ENCODE data around the gene GATA5.

DNA sequence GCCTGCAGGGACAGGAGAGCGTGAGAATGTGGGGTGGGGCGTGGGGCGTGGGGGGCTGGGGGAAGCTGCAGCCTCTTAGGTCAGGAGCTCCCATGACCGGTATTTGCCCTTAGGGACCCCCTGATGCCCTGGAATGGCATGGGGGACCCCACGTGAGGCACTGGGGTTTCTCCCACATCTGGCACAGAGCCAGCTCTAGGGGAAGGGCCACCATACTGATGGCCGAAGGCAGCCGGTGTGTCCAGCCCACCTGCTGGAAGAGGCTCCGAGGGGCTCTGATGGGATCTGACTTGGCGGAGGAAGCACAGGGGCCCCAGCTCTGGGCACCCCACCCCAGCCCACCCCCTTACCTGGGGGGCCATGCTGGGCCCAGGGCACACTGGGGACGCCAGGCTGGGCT is 10.8 kb downstream of the GATA5 start:
- TF ChIP-seq, protein P1, sequence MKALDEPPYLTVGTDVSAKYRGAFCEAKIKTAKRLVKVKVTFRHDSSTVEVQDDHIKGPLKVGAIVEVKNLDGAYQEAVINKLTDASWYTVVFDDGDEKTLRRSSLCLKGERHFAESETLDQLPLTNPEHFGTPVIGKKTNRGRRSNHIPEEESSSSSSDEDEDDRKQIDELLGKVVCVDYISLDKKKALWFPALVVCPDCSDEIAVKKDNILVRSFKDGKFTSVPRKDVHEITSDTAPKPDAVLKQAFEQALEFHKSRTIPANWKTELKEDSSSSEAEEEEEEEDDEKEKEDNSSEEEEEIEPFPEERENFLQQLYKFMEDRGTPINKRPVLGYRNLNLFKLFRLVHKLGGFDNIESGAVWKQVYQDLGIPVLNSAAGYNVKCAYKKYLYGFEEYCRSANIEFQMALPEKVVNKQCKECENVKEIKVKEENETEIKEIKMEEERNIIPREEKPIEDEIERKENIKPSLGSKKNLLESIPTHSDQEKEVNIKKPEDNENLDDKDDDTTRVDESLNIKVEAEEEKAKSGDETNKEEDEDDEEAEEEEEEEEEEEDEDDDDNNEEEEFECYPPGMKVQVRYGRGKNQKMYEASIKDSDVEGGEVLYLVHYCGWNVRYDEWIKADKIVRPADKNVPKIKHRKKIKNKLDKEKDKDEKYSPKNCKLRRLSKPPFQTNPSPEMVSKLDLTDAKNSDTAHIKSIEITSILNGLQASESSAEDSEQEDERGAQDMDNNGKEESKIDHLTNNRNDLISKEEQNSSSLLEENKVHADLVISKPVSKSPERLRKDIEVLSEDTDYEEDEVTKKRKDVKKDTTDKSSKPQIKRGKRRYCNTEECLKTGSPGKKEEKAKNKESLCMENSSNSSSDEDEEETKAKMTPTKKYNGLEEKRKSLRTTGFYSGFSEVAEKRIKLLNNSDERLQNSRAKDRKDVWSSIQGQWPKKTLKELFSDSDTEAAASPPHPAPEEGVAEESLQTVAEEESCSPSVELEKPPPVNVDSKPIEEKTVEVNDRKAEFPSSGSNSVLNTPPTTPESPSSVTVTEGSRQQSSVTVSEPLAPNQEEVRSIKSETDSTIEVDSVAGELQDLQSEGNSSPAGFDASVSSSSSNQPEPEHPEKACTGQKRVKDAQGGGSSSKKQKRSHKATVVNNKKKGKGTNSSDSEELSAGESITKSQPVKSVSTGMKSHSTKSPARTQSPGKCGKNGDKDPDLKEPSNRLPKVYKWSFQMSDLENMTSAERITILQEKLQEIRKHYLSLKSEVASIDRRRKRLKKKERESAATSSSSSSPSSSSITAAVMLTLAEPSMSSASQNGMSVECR (CRISPR knock-in tag; IDR thresholded peaks at IDR 0.05; ENCODE audit: borderline replicate concordance): no peak
- no peak for TF ChIP-seq TEAD4 (CRISPR knock-in tag; IDR thresholded peaks at IDR 0.05)
- TF ChIP-seq, protein P2, sequence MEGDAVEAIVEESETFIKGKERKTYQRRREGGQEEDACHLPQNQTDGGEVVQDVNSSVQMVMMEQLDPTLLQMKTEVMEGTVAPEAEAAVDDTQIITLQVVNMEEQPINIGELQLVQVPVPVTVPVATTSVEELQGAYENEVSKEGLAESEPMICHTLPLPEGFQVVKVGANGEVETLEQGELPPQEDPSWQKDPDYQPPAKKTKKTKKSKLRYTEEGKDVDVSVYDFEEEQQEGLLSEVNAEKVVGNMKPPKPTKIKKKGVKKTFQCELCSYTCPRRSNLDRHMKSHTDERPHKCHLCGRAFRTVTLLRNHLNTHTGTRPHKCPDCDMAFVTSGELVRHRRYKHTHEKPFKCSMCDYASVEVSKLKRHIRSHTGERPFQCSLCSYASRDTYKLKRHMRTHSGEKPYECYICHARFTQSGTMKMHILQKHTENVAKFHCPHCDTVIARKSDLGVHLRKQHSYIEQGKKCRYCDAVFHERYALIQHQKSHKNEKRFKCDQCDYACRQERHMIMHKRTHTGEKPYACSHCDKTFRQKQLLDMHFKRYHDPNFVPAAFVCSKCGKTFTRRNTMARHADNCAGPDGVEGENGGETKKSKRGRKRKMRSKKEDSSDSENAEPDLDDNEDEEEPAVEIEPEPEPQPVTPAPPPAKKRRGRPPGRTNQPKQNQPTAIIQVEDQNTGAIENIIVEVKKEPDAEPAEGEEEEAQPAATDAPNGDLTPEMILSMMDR (IDR thresholded peaks at IDR 0.05): no peak

Measured in WTC11 (cell line).